IPS-18a (cell line): ENCODE data around the gene NRIP2.
A peak's percentile ranks its signal among the peaks of the same experiment; 100 is the strongest.

ENCODE experiments used
- H3K27ac ChIP-seq: one replicate; pipeline ENCODE4 v1.5.1; 2013; ENCODE audit warnings: low read length
- H3K27me3 ChIP-seq: one replicate; pipeline ENCODE4 v1.6.1; 2013; ENCODE audit warnings: mild to moderate bottlenecking, low read length; ENCODE audit not compliant: control insufficient read depth, insufficient read depth
- H3K36me3 ChIP-seq: one replicate; pipeline ENCODE4 v1.6.1; 2013; ENCODE audit warnings: low read depth, low read length; ENCODE audit not compliant: control insufficient read depth
- H3K4me1 ChIP-seq: one replicate; pipeline ENCODE4 v1.6.1; 2013; ENCODE audit warnings: low read depth, low read length; ENCODE audit not compliant: control insufficient read depth
- H3K4me3 ChIP-seq: one replicate; pipeline ENCODE4 v1.5.1; 2013; ENCODE audit warnings: low read length
- H3K9ac ChIP-seq: one replicate; pipeline ENCODE4 v1.6.1; 2013; ENCODE audit warnings: mild to moderate bottlenecking, low read length, moderate library complexity
- H3K9me3 ChIP-seq: one replicate; pipeline ENCODE4 v1.6.1; 2013; ENCODE audit warnings: low read depth, low read length; ENCODE audit not compliant: control insufficient read depth

Gene NRIP2

DNA sequence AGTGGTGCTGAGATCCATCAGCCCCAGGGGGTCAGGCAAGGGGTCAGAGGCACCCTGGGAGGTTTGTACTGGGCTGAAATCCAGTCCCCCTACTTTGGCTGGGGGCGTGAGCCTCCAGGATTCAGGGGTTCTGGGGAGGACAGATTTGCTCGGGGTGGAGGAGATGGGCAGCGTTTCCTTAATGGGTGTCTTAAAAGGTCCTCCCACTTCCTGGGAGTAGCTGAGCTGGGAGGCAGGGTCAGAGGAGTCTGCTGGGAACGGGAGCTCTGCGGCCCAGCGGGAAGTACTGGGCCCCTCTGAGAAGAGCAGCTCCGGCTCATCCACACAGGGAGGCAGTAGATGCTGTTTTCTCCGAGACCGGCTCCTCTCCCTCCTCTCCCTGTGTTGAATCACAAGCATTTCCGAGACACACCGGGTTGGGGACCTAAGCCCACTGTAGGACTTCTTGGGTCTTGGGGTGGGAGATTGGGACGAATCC is 24.1 kb upstream of the NRIP2 start:
- H3K9ac ChIP-seq: no peak overlapping the region
- no peaks in the 10 kb centered on the region for H3K4me1 ChIP-seq
- H3K9me3 ChIP-seq: no peaks in the 10 kb centered on the region
- H3K27ac ChIP-seq: no peak overlapping the region
- H3K27me3 ChIP-seq: no peaks in the 10 kb centered on the region
- H3K4me3 ChIP-seq: no peak overlapping the region
- H3K36me3 ChIP-seq: peaks cover 59% of the 10 kb centered on the region

GRCh38 chr12:2858334-2858733 is 23.5 kb upstream of the NRIP2 start:
- Histone ChIP-seq H3K27me3 (no peaks in the 10 kb centered on the region), H3K27ac (no peak overlapping the region), H3K9me3 (no peaks in the 10 kb centered on the region), H3K36me3 (peaks cover 54% of the 10 kb centered on the region), H3K4me3 (no peak overlapping the region), H3K4me1 (no peaks in the 10 kb centered on the region), H3K9ac (no peak overlapping the region)

DNA sequence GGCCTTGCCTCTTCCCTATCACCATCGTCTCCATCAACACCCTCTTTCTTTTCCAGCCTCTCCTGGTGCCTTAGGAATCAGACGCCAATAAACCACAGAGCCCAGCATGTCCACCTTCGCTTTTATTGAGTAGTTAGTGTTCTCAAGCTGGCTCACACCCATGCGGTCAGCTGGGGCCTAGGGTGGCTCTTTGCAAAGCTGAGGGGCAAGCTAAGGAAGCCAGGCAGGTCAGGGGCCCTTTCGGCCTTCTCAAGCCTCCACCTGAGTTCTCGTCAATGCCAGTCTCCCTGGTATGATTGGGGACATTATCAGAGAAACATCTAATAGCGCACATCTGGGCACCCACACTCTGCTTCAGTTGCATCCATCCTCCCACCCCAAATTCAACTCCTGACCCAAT is 22.7 kb upstream of the NRIP2 start:
- Histone ChIP-seq H3K4me1 (no peaks in the 10 kb centered on the region), H3K27me3 (no peaks in the 10 kb centered on the region), H3K27ac (peak overlapping the region; percentile 19), H3K4me3 (no peak overlapping the region), H3K9ac (no peak overlapping the region), H3K9me3 (no peaks in the 10 kb centered on the region), H3K36me3 (peaks cover 47% of the 10 kb centered on the region)

DNA sequence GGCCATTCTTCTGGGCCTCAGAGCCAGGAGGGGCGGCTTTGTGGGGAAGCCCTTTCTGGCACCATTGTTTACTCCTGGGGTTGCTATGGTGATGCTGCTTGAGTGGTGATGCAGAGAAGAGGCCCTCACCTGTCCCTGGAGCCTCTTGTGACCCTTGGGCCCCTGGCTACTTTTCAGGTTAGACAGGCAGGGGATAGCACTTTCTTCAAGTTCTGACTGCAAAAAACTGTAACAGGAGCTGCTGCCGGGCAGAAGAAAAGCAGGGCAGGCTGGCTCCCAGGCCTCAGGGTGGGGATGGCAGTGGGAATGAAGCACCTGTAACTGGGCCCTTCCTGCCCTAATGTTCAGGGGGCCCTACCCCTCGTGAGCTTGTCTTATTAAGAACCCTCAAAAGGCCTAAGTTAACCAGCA is 22.2 kb upstream of the NRIP2 start, which contains the start of gene TEX52:
Gene TEX52, minus strand, starts transcription at position 19 of the 411 bp plus-strand sequence. Its CDS starts 13 bp downstream, at position 6.
- Histone ChIP-seq H3K9me3 (no peaks in the 10 kb centered on the region), H3K9ac (no peak within 1 kb of the TSS), H3K27ac (peak within 1 kb of the TSS; percentile 19), H3K4me1 (no peaks in the 10 kb centered on the region), H3K36me3 (peaks cover 41% of the 10 kb centered on the region), H3K4me3 (no peak within 1 kb of the TSS), H3K27me3 (no peaks in the 10 kb centered on the region)

DNA sequence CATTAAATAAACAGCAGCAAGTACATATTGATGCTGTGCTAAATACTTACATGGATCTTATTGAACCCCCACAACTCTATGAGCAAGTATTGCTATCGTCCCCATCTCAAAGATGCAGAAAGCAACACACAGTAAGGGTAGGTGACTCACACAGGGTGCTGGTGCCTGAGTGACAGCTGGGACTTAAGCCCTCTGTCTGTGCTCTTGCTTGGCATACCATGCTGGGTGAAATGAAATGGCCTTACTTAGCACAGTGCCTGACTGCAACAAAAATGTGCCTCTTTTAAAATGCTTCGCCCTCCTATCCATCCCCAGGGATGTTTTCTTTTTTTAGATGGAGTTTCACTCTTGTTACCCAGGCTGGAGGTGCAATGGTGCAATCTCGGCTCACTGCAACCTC is 21.2 kb upstream of the NRIP2 start:
- no peaks in the 10 kb centered on the region for H3K4me1 ChIP-seq
- no peaks in the 10 kb centered on the region for H3K27me3 ChIP-seq
- peaks cover 32% of the 10 kb centered on the region for H3K36me3 ChIP-seq
- no peak overlapping the region for H3K27ac ChIP-seq
- H3K4me3 ChIP-seq: no peak overlapping the region
- no peak overlapping the region for H3K9ac ChIP-seq
- H3K9me3 ChIP-seq: no peaks in the 10 kb centered on the region

DNA sequence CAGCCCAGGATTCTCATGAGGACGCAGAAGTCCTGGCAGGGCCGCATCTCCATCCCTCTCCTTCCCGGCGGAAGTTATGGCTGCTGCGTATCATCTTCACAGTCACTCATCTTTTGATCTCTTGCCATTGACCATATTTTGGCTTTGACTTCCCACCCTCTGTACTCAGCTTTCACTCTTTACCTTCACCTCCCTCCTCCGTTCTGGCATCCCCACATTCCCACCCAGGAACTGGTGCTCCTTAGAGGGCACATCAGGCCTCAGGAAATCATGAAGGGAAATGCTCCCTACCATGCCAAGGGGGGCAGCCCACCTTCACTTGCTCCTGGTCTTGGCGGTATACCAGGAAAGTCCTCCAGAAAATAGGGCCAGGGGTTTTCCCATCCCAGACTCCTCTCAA is 20.7 kb upstream of the NRIP2 start:
- Histone ChIP-seq H3K9ac (no peak overlapping the region), H3K27ac (no peak overlapping the region), H3K4me3 (no peak overlapping the region), H3K9me3 (no peaks in the 10 kb centered on the region), H3K27me3 (no peaks in the 10 kb centered on the region), H3K36me3 (peaks cover 32% of the 10 kb centered on the region), H3K4me1 (no peaks in the 10 kb centered on the region)

DNA sequence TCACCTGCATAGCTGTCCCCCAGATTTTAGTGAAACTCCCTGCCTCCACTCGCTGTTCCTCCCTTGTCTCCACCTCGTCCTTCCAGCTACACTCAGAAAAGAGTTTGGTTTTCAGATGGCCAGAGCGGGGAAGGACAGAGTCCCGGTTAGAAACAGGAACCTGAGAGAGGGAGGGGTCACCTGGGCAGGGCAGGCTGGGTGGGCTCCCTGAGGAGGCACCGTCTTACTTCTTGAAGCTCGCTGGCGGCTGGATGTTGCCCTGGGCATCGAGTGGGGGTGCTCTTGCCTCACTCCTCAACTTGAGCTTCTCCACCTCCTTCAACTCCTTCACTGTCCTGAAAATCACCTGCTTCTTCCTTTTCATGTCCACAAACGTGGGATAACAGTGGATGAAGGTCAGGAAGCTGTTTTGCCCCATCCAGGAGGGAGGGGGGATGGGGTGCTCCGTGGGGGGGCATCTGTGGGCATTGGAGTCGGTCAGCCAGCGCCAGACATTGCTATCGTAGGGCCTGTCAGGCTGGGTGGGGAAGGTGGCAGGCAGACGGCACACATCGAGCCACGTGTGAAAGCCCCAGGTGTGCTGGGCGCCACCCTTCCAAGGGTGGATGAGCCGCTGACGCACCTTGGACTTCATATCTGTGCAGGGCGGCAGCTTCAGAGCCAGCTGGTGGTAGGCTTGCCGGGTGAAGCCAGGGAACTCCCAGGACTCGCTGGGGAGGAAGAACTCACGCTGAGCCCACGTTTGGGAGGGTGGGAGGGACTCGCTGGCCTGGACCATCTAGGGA is 20.0 kb upstream of the NRIP2 start:
- no peaks in the 10 kb centered on the region for H3K4me1 ChIP-seq

DNA sequence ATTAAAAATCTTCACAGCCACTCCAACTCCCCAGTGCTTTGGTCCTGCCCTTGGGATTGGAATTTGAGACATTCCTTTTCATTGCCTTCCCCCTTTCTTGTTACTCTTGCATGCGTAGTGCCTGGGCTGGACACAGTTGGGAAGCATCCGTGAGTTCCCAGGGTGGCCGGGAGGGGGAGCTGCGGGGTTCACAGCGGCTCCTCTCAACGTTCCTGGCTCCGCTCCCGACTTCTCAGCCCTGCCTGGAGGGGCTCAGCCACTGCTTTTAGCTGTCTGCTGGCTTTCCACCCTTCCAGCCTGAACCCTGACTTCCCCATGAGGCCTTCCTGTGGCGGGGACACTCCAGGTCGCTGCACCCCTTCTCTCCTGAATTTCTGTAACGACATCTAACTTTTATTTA is 18.8 kb upstream of the NRIP2 start:
- H3K27me3 ChIP-seq: no peaks in the 10 kb centered on the region
- peaks cover 13% of the 10 kb centered on the region for H3K36me3 ChIP-seq
- no peak overlapping the region for H3K4me3 ChIP-seq
- H3K4me1 ChIP-seq: no peaks in the 10 kb centered on the region
- no peaks in the 10 kb centered on the region for H3K9me3 ChIP-seq
- no peak overlapping the region for H3K9ac ChIP-seq
- no peak overlapping the region for H3K27ac ChIP-seq

More for the DNA sequence above, 20.0 kb upstream of the NRIP2 start:
- H3K9me3 ChIP-seq: no peaks in the 10 kb centered on the region
- no peak overlapping the region for H3K27ac ChIP-seq
- no peak overlapping the region for H3K4me3 ChIP-seq
- H3K27me3 ChIP-seq: no peaks in the 10 kb centered on the region
- peaks cover 25% of the 10 kb centered on the region for H3K36me3 ChIP-seq
- no peak overlapping the region for H3K9ac ChIP-seq

DNA sequence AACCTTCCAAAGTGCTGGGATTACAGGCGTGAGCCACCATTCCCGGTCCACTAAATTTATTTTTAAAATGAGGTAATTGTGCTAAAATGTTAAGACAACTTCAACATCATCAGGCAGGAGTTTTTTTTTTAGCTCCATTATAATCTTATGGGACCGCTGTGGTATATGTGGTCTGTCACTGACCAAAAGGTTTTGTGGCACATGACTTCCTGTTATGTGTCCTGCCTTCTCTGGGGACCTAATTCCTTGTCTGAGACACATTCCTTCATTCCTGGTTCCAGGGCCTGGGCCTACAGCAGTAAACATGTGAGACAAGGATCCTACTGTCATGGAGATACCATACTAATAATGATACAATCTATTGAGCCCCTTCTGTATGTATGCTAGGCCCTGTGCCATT is 17.1 kb upstream of the NRIP2 start:
- Histone ChIP-seq H3K27ac (no peak overlapping the region), H3K9ac (no peak overlapping the region), H3K36me3 (no peaks in the 10 kb centered on the region), H3K4me1 (no peaks in the 10 kb centered on the region), H3K9me3 (no peaks in the 10 kb centered on the region), H3K27me3 (no peaks in the 10 kb centered on the region), H3K4me3 (no peak overlapping the region)

DNA sequence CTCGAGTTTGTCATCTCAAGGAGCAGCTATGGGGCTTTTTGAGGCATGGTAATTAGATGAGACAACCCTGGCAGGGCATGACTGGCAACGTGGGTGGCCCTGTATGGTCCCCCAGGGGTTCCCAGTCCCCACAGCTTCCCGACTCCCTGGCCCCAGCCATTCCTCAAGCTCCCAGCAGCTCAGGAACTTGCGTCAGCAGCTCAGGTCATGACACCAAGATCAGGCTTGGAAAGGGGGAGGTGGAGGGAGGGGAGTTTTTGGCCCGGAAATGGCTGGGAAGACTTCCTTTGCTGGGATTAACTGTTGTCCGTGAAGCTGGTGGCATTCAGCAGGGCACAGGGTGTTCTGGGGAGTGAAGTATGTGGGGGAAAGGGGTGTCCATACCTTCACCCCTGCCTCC is 10.4 kb upstream of the NRIP2 start:
- no peaks in the 10 kb centered on the region for H3K27me3 ChIP-seq
- H3K27ac ChIP-seq: no peak overlapping the region
- H3K4me1 ChIP-seq: no peaks in the 10 kb centered on the region
- H3K9ac ChIP-seq: no peak overlapping the region
- no peaks in the 10 kb centered on the region for H3K9me3 ChIP-seq
- H3K36me3 ChIP-seq: no peaks in the 10 kb centered on the region
- H3K4me3 ChIP-seq: no peak overlapping the region

DNA sequence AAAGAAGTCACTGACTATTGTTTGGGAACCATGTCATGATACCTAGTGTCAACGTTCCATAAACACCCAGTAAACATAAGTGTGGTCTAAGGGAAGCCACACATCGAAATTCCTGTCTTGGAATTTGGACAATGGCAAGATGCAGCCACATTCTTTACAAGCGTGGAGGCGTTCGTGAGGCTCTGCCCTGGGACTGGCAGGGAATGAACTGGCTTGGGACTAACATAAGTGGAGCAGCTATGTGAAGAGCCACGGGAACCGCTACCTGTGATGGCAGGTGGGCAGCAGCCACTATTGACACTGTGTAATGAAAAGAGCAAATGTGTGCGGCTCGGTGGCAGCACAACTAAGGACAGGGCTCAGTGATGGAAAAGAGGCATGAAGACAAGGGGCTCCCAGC is 10.0 kb upstream of the NRIP2 start:
- Histone ChIP-seq H3K27me3 (no peaks in the 10 kb centered on the region), H3K9me3 (no peaks in the 10 kb centered on the region), H3K4me3 (no peak overlapping the region), H3K27ac (no peak overlapping the region), H3K36me3 (no peaks in the 10 kb centered on the region), H3K9ac (no peak overlapping the region), H3K4me1 (no peaks in the 10 kb centered on the region)

- no peak overlapping the region for H3K4me3 ChIP-seq
- H3K27ac ChIP-seq: no peak overlapping the region
- no peaks in the 10 kb centered on the region for H3K27me3 ChIP-seq
- H3K36me3 ChIP-seq: no peaks in the 10 kb centered on the region
- H3K9me3 ChIP-seq: no peaks in the 10 kb centered on the region
- no peak overlapping the region for H3K9ac ChIP-seq
- no peaks in the 10 kb centered on the region for H3K4me1 ChIP-seq
Observed at GRCh38 chr12:2842948-2843347, 8.1 kb upstream of the NRIP2 start.
